Gastrocnemius medialis (tissue), 4 donors: ENCODE results near the gene ANO5. TPM values are rescaled to one million over a fixed set of nuclear protein-coding genes. Genes with fewer than 3 reads are reported as not detected.

Experiments
- ATAC-seq, 2 donors: fragments of 150-250 bp; one replicate each; pipeline ENCODE4 v1.9.1; 2016
- DNase-seq, 2 donors: peaks; one replicate each; pipeline ENCODE4 v3.0.0-alpha.2; 2019
- H3K27ac ChIP-seq, 4 donors: fragments of 200-600 bp; sonication (generic); 1 replicate in 1 of 4; 2 replicates in 3 of 4; pipeline ENCODE4 v1.5.1; 2016 to 2018; ENCODE audit warnings: mild to moderate bottlenecking in 2 of 4, moderate library complexity in 1 of 4
- H3K27me3 ChIP-seq, 3 donors: fragments of 200-600 bp; sonication (generic) in 2 of 3; 1 replicate in 1 of 3; 2 replicates in 2 of 3; pipeline versions ENCODE4 v1.5.1 to v1.6.0; 2016 to 2019; ENCODE audit warnings: mild to moderate bottlenecking in 1 of 3, moderate library complexity in 1 of 3
- H3K36me3 ChIP-seq, 2 donors: fragments of 200-600 bp; sonication (generic) in 1 of 2; one replicate each; pipeline ENCODE4 v1.5.1; 2017 to 2018
- H3K4me1 ChIP-seq, 2 donors: fragments of 200-600 bp; sonication (generic) in 1 of 2; one replicate each; pipeline ENCODE4 v1.5.1; 2016 to 2017; ENCODE audit warnings: mild to moderate bottlenecking in 2 of 2
- H3K4me3 ChIP-seq, 4 donors: fragments of 200-600 bp; sonication (generic) in 3 of 4; 1 replicate in 1 of 4; 2 replicates in 3 of 4; pipeline ENCODE4 v1.5.1; 2016 to 2019; ENCODE audit warnings: mild to moderate bottlenecking in 2 of 4
- H3K9me3 ChIP-seq, 3 donors: fragments of 200-600 bp; sonication (generic) in 2 of 3; 1 replicate in 1 of 3; 2 replicates in 2 of 3; pipeline ENCODE4 v1.5.1; 2016 to 2019
- POLR2A ChIP-seq, 2 donors: fragments of 450-650 bp; IDR thresholded peaks; one replicate each; pipeline ENCODE4 v1.6.1; 2017; ENCODE audit warnings: antibody characterized with exemption in 2 of 2, mild to moderate bottlenecking in 2 of 2, moderate library complexity in 2 of 2
- in situ Hi-C, 4 donors: fragments of 200-750 bp; cut with MboI; loops; one replicate each; pipeline versions ENCODE4 v1.15.0 to v1.8.0; 2017; ENCODE audit warnings: low sequenced_read_pairs in 4 of 4
- intact Hi-C: fragments of 100-400 bp; cut with DNase I; formaldehyde crosslinking; loops from one replicate; pipeline ENCODE4 v1.15.1; 2023; ENCODE audit warnings: low total_unique reads
- total RNA-seq, 4 donors: library from RNA; depleted of rRNA; stranded (reverse); fragments of >200 nt; gene quantifications; one replicate each; pipeline versions ENCODE4 v1.1.0 to v1.2.3, GENCODE V29; 2016
- TF ChIP-seq, protein P1 (sequence below), 5 experiments: fragments of 450-650 bp in 3 of 5; fragments of 200-600 bp in 2 of 5; sonication (generic) in 2 of 5; IDR thresholded peaks in 4 of 5; conservative IDR thresholded peaks in 1 of 5; 1 replicate in 4 of 5; 2 replicates in 1 of 5; pipeline ENCODE4 v1.5.1; 2016 to 2019; ENCODE audit warnings: antibody characterized with exemption in 5 of 5, mild to moderate bottlenecking in 3 of 5, moderate library complexity in 3 of 5

Gene ANO5
- total RNA-seq, 4 donors from 2014 or later: 18.8 to 71.2 (median 35.4) TPM

DNA sequence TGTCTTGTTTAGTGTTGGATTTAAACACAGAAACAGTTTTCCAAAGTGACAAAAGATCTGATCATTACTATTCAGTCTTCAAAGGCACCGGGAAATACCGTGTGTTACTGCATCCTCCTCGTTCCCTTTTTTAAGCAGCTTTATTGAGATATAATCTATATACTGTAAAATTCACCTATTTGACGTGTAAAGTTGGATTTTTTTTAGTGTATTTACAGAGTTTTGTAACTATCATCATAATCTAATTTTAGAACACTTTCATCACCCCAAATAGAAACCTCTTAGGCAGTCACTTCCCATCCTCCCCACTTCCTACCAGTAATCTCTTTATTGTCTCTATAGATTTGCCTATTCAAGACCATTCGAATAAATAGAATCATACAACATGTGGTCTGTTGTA, 1.4 kb downstream of the ANO5 start:
- no peaks in the 10 kb centered on the region for H3K36me3 ChIP-seq
- in situ Hi-C loops: loop anchor here in 1 of 4 donors (25.0 kb wide), 1 partner anchor 468 kb away; the partner anchor contains the start of gene GAS2
- ATAC-seq: no peak
- H3K4me3 ChIP-seq: peak overlapping the region; percentile 85 to 96 (median 92)
- H3K27me3 ChIP-seq: no peaks in the 10 kb centered on the region
- TF ChIP-seq, protein P1, sequence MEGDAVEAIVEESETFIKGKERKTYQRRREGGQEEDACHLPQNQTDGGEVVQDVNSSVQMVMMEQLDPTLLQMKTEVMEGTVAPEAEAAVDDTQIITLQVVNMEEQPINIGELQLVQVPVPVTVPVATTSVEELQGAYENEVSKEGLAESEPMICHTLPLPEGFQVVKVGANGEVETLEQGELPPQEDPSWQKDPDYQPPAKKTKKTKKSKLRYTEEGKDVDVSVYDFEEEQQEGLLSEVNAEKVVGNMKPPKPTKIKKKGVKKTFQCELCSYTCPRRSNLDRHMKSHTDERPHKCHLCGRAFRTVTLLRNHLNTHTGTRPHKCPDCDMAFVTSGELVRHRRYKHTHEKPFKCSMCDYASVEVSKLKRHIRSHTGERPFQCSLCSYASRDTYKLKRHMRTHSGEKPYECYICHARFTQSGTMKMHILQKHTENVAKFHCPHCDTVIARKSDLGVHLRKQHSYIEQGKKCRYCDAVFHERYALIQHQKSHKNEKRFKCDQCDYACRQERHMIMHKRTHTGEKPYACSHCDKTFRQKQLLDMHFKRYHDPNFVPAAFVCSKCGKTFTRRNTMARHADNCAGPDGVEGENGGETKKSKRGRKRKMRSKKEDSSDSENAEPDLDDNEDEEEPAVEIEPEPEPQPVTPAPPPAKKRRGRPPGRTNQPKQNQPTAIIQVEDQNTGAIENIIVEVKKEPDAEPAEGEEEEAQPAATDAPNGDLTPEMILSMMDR (IDR thresholded peaks at IDR 0.05 in 4 of 5, conservative IDR thresholded peaks at IDR 0.05 in 1 of 5): no peak
- no peak for TF ChIP-seq POLR2A (IDR thresholded peaks at IDR 0.05)
- intact Hi-C loops: loop anchor here (10.0 kb wide), 1 partner anchor 430 kb away; the partner anchor contains the start of gene FANCF
- no peak for DNase-seq
- H3K9me3 ChIP-seq: no peaks in the 10 kb centered on the region
- peaks cover 36 to 41% of the 10 kb centered on the region in 2 donors for H3K4me1 ChIP-seq
- H3K27ac ChIP-seq: peak overlapping the region; percentile 92 to 99 (median 98)

DNA sequence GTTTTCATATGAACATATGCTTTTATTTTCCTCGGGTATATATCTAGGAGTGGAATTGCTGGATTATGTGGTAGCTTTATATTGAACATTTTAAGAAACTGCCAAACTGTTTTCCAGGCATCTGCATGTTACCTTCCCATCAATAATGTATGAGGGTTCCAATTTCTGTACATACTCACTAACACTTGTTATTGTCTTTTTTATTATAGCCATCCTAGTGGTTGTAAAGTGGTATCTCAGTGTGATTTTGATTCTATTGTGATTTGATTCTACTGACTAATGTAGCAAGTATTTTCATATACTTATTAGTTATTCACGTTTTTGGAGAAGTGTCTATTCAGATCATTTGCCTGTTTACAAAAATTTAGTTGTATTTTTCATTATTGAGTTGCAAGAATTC, 2.0 kb downstream of the ANO5 start:
- DNase-seq: no peak
- no peak for ATAC-seq
- TF ChIP-seq, protein P1 (IDR thresholded peaks at IDR 0.05 in 4 of 5, conservative IDR thresholded peaks at IDR 0.05 in 1 of 5): peak in 4 of 5 experiments; percentile 9 to 51 (median 32)
- TF ChIP-seq POLR2A (IDR thresholded peaks at IDR 0.05): no peak
- in situ Hi-C loops (loop anchor here in 1 of 4 donors (25.0 kb wide), 1 partner anchor 467 kb away; the partner anchor contains the start of gene GAS2), intact Hi-C loops (loop anchor here (10.0 kb wide), 1 partner anchor 430 kb away; the partner anchor contains the start of gene FANCF)
- H3K4me3 ChIP-seq: peak overlapping the region; percentile 85 to 96 (median 92)
- H3K9me3 ChIP-seq: no peaks in the 10 kb centered on the region
- no peaks in the 10 kb centered on the region for H3K27me3 ChIP-seq
- no peaks in the 10 kb centered on the region for H3K36me3 ChIP-seq
- H3K4me1 ChIP-seq: peaks cover 42 to 47% of the 10 kb centered on the region in 2 donors
- H3K27ac ChIP-seq: peak overlapping the region; percentile 92 to 99 (median 98)

DNA sequence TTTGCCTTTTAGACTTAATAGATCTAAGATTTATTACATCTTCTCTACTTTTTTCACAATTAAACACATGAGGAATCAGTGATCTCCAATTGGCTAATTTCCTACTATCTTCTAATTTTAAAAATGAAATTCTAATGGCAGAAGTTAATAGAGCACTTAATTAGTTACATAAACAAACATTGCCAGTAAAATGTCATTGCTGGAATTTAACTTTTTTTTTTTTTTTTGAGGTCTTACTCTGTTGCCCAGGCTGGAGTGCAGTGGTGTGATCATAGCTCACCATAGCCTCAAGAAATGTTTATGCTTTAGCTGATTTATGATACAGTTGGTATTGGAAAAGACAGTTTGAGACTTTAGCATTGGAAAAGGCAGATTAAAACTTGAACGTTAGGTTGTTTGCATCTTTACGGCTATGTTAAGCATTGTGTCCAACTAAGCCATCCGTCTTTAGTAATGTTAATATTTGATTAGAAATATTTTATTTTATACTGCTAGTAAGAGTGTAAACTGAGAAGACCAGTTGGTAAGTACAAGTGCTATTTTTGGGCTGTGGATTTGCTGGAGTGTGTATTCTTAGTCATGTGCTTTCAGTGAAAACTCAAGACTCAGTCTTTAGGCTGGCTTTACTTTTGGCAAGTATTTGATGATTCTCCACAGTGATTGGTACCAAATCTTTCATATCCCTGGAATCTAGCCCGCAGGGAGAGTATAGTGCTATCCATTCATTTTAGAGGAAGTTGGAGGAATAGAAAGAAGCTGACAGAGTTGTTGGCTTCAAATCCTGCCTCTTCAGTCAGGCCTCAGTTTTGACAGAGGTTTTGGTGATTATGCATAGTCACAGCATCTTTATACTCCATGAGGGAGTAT, 4.5 kb downstream of the ANO5 start:
- H3K27ac ChIP-seq: peak overlapping the region; percentile 92 to 99 (median 98)
- peaks cover 60 to 67% of the 10 kb centered on the region in 2 donors for H3K4me1 ChIP-seq
- in situ Hi-C loops: loop anchor here in 1 of 4 donors (25.0 kb wide), 1 partner anchor 465 kb away; the partner anchor contains the start of gene GAS2
- H3K9me3 ChIP-seq: no peaks in the 10 kb centered on the region
- intact Hi-C loops: loop anchor here (10.0 kb wide), 1 partner anchor 427 kb away; the partner anchor contains the start of gene FANCF
- peak overlapping the region; percentile 2 to 7 (median 5) for H3K4me3 ChIP-seq
- no peaks in the 10 kb centered on the region for H3K27me3 ChIP-seq
- peak in 1 of 2 donors; percentile 6 for DNase-seq
- no peaks in the 10 kb centered on the region for H3K36me3 ChIP-seq
- peak; percentile 48 to 51 for ATAC-seq
- TF ChIP-seq, protein P1 (IDR thresholded peaks at IDR 0.05 in 4 of 5, conservative IDR thresholded peaks at IDR 0.05 in 1 of 5): no peak
- TF ChIP-seq POLR2A (IDR thresholded peaks at IDR 0.05): no peak

DNA sequence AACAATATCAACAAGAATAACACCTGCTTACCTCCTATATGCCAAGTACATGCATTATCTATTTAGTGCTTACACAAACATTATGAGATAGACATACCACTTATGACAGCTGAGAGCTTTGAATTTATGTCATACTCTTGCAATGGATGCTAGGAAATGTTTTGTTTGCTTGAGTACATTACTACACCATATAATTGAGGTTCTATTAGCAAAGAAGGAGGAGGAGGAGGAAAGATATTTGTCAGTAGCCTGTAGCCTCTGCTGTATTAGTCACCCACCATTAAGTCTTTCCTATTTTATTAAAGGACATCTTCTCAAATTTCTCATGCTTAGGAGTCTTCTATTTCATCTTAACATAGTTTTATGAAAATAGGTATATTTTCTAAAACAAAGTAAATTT, 6.4 kb downstream of the ANO5 start:
- Histone ChIP-seq H3K4me1 (peaks cover 76 to 83% of the 10 kb centered on the region in 2 donors), H3K36me3 (no peaks in the 10 kb centered on the region), H3K27ac (peak overlapping the region; percentile 92 to 99 (median 98)), H3K27me3 (no peaks in the 10 kb centered on the region), H3K9me3 (no peaks in the 10 kb centered on the region), H3K4me3 (no peak overlapping the region)
- intact Hi-C loops: loop anchor here (10.0 kb wide), 1 partner anchor 426 kb away; the partner anchor contains the start of gene FANCF
- no peak for TF ChIP-seq POLR2A (IDR thresholded peaks at IDR 0.05)
- TF ChIP-seq, protein P1 (IDR thresholded peaks at IDR 0.05 in 4 of 5, conservative IDR thresholded peaks at IDR 0.05 in 1 of 5): no peak
- in situ Hi-C loops: loop anchor here in 1 of 4 donors (25.0 kb wide), 1 partner anchor 463 kb away; the partner anchor contains the start of gene GAS2
- ATAC-seq (no peak), DNase-seq (no peak)
